H1 (cell line): ENCODE data around the gene HNF1B. TPM values are rescaled to one million over a fixed set of nuclear protein-coding genes. Genes with fewer than 3 reads are reported as not detected.

Source experiments
- ASH2L ChIP-seq: fragments of 200-600, 300-600 bp; sonication (generic); IDR thresholded peaks from one replicate; pipeline ENCODE4 v1.7.1; 2017; ENCODE audit warnings: low read length
- BACH1 ChIP-seq: IDR thresholded peaks from 2 replicates; pipeline ENCODE4 v1.6.1; 2012; ENCODE audit warnings: low read length, improper control_type of control experiment
- NANOG ChIP-seq: IDR thresholded peaks from 2 replicates; pipeline ENCODE4 v1.6.1; 2011; ENCODE audit warnings: low read length, low read depth, mild to moderate bottlenecking, inconsistent platforms; ENCODE audit not compliant: insufficient read depth, poor library complexity, severe bottlenecking
- RBBP5 ChIP-seq: IDR thresholded peaks from 2 replicates; pipeline ENCODE4 v1.7.1; 2012; ENCODE audit warnings: low read depth, mild to moderate bottlenecking, inconsistent platforms, low read length, moderate library complexity, borderline replicate concordance
- RFX5 ChIP-seq: IDR thresholded peaks from 2 replicates; pipeline ENCODE4 v1.6.1; 2011; ENCODE audit warnings: low read depth, low read length, improper control_type of control experiment, borderline replicate concordance
- USF2 ChIP-seq: IDR thresholded peaks from 2 replicates; pipeline ENCODE4 v1.6.1; 2011; ENCODE audit warnings: low read length, improper control_type of control experiment
- polyA plus RNA-seq, 7 experiments: library from polyadenylated mRNA; depleted of rRNA in 3 of 7; stranded (reverse) in 5 of 7; unstranded in 2 of 7; fragments of >200 nt in 5 of 7; fragments of 200-250 nt in 2 of 7; gene quantifications; 1 replicate in 5 of 7; 2 replicates in 1 of 7; 4 replicates in 1 of 7; pipeline versions ENCODE4 v1.2.1 to v1.2.3, GENCODE V29; 2011 to 2013; ENCODE audit warnings: missing spikeins in 2 of 7, mixed read lengths in 2 of 7
- total RNA-seq: library from RNA; stranded (reverse); fragmentation: NEBNext Ultra II Directional; extraction: Animal tissue kit (Norgen Biotek cat#: 25700); gene quantifications from 2 replicates; pipeline ENCODE4 v1.2.1, GENCODE V29; 2021
- TF ChIP-seq, protein P1 (sequence below): fragments of 300-600 bp; sonication (generic); IDR thresholded peaks from 2 replicates; pipeline ENCODE4 v1.7.1; 2012; ENCODE audit warnings: low read length, moderate library complexity, mild to moderate bottlenecking, inconsistent platforms; ENCODE audit not compliant: insufficient replicate concordance

Gene HNF1B
- total and polyA plus RNA-seq, 2 of the 8 experiments (the other 6 are each of a cell fraction or from before 2014, with no cell fraction given): 0.13 to 0.30 TPM

GRCh38 chr17:37664214-37664613 lies 80.6 kb downstream of the HNF1B start (continued):
- TF ChIP-seq, protein P1, sequence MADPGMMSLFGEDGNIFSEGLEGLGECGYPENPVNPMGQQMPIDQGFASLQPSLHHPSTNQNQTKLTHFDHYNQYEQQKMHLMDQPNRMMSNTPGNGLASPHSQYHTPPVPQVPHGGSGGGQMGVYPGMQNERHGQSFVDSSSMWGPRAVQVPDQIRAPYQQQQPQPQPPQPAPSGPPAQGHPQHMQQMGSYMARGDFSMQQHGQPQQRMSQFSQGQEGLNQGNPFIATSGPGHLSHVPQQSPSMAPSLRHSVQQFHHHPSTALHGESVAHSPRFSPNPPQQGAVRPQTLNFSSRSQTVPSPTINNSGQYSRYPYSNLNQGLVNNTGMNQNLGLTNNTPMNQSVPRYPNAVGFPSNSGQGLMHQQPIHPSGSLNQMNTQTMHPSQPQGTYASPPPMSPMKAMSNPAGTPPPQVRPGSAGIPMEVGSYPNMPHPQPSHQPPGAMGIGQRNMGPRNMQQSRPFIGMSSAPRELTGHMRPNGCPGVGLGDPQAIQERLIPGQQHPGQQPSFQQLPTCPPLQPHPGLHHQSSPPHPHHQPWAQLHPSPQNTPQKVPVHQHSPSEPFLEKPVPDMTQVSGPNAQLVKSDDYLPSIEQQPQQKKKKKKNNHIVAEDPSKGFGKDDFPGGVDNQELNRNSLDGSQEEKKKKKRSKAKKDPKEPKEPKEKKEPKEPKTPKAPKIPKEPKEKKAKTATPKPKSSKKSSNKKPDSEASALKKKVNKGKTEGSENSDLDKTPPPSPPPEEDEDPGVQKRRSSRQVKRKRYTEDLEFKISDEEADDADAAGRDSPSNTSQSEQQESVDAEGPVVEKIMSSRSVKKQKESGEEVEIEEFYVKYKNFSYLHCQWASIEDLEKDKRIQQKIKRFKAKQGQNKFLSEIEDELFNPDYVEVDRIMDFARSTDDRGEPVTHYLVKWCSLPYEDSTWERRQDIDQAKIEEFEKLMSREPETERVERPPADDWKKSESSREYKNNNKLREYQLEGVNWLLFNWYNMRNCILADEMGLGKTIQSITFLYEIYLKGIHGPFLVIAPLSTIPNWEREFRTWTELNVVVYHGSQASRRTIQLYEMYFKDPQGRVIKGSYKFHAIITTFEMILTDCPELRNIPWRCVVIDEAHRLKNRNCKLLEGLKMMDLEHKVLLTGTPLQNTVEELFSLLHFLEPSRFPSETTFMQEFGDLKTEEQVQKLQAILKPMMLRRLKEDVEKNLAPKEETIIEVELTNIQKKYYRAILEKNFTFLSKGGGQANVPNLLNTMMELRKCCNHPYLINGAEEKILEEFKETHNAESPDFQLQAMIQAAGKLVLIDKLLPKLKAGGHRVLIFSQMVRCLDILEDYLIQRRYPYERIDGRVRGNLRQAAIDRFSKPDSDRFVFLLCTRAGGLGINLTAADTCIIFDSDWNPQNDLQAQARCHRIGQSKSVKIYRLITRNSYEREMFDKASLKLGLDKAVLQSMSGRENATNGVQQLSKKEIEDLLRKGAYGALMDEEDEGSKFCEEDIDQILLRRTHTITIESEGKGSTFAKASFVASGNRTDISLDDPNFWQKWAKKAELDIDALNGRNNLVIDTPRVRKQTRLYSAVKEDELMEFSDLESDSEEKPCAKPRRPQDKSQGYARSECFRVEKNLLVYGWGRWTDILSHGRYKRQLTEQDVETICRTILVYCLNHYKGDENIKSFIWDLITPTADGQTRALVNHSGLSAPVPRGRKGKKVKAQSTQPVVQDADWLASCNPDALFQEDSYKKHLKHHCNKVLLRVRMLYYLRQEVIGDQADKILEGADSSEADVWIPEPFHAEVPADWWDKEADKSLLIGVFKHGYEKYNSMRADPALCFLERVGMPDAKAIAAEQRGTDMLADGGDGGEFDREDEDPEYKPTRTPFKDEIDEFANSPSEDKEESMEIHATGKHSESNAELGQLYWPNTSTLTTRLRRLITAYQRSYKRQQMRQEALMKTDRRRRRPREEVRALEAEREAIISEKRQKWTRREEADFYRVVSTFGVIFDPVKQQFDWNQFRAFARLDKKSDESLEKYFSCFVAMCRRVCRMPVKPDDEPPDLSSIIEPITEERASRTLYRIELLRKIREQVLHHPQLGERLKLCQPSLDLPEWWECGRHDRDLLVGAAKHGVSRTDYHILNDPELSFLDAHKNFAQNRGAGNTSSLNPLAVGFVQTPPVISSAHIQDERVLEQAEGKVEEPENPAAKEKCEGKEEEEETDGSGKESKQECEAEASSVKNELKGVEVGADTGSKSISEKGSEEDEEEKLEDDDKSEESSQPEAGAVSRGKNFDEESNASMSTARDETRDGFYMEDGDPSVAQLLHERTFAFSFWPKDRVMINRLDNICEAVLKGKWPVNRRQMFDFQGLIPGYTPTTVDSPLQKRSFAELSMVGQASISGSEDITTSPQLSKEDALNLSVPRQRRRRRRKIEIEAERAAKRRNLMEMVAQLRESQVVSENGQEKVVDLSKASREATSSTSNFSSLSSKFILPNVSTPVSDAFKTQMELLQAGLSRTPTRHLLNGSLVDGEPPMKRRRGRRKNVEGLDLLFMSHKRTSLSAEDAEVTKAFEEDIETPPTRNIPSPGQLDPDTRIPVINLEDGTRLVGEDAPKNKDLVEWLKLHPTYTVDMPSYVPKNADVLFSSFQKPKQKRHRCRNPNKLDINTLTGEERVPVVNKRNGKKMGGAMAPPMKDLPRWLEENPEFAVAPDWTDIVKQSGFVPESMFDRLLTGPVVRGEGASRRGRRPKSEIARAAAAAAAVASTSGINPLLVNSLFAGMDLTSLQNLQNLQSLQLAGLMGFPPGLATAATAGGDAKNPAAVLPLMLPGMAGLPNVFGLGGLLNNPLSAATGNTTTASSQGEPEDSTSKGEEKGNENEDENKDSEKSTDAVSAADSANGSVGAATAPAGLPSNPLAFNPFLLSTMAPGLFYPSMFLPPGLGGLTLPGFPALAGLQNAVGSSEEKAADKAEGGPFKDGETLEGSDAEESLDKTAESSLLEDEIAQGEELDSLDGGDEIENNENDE: no peak
- TF ChIP-seq BACH1 (no peak), ASH2L (no peak), RBBP5 (no peak), RFX5 (no peak), NANOG (no peak), USF2 (no peak)
- TF ChIP-seq, all 59 proteins: peak for 0
